Testis (tissue), 2 donors: ENCODE measurements around the gene GPC3.

Experiments used
- CTCF ChIP-seq, 3 experiments: fragments of 450-650 bp in 2 of 3; fragments of 200-600 bp in 1 of 3; sonication (generic) in 1 of 3; IDR thresholded peaks; one replicate each; pipeline ENCODE4 v1.5.1; 2016 to 2019; ENCODE audit warnings: antibody characterized with exemption in 3 of 3, mild to moderate bottlenecking in 2 of 3, moderate library complexity in 1 of 3
- POLR2A ChIP-seq: fragments of 450-650 bp; IDR thresholded peaks from one replicate; pipeline ENCODE4 v1.6.1; 2017; ENCODE audit warnings: antibody characterized with exemption, mild to moderate bottlenecking, moderate library complexity

- TF ChIP-seq CTCF (IDR thresholded peaks at IDR 0.05): no peak
- no peak for TF ChIP-seq POLR2A
Observed at GRCh38 chrX:133921764-133922389, 63.5 kb downstream of the GPC3 start.
